IMR-90 (cell line): Measurements from ENCODE around the gene NELL1. TPM values are rescaled to one million over a fixed set of nuclear protein-coding genes. Genes with fewer than 3 reads are reported as not detected.

Experiments used
- ATAC-seq: fragments of 200-7000 bp; cut with Tn5 transposase; 2 replicates; pipeline ENCODE4 v1.9.1; 2020; ENCODE audit warnings: low read depth, mild to moderate bottlenecking, moderate library complexity
- BruUV-seq: library from RNA; stranded (reverse); fragments of 400-500 nt; replicated peaks from 2 replicates; lab custom pipeline; 2021; lab: Mats Ljungman, UMichigan
- CTCF ChIA-PET: fragments of 300-600 bp; formaldehyde crosslinking; extraction: SDS; loops from one replicate; lab custom pipeline; 2021; ENCODE audit warnings: antibody characterized with exemption; lab: Yijun Ruan, JAX
- POLR2A ChIA-PET: fragments of 300-600 bp; sonication (Branson Sonifier 250); formaldehyde crosslinking; loops from one replicate; lab custom pipeline; 2022; ENCODE audit warnings: antibody characterized with exemption; ENCODE audit not compliant: unreplicated experiment; lab: Charles Lee
- DNase-seq: peaks from one replicate; pipeline ENCODE4 v3.0.0; 2013
- H2AFZ ChIP-seq: replicated peaks from 2 replicates; pipeline ENCODE3; 2013; ENCODE audit warnings: low read length, mild to moderate bottlenecking; ENCODE audit not compliant: poor library complexity
- H2AK5ac ChIP-seq: 2 replicates; pipeline ENCODE4 v1.6.1; 2013; ENCODE audit warnings: low read depth, low read length, inconsistent platforms
- H2AK9ac ChIP-seq: replicated peaks from 2 replicates; pipeline ENCODE3; 2013; ENCODE audit warnings: mild to moderate bottlenecking, low read depth, low read length, moderate library complexity; ENCODE audit not compliant: poor library complexity
- H2BK120ac ChIP-seq: 2 replicates; pipeline ENCODE4 v1.6.1; 2013; ENCODE audit warnings: low read depth, low read length, inconsistent platforms
- H2BK15ac ChIP-seq: 3 replicates; pipeline ENCODE4 v1.6.1; 2013; ENCODE audit warnings: low read depth, low read length, inconsistent platforms
- H2BK20ac ChIP-seq: 2 replicates; pipeline ENCODE4 v1.6.1; 2013; ENCODE audit warnings: low read depth, mild to moderate bottlenecking, inconsistent platforms, low read length, moderate library complexity
- H2BK5ac ChIP-seq: 2 replicates; pipeline ENCODE4 v1.6.1; 2013; ENCODE audit warnings: mild to moderate bottlenecking, low read depth, low read length, inconsistent platforms; ENCODE audit not compliant: poor library complexity, severe bottlenecking
- H3K14ac ChIP-seq: replicated peaks from 2 replicates; pipeline ENCODE4 v1.6.1; 2013; ENCODE audit warnings: low read depth, low read length, inconsistent platforms
- H3K18ac ChIP-seq: 2 replicates; pipeline ENCODE4 v1.6.1; 2013; ENCODE audit warnings: low read depth, low read length, control low read depth
- H3K23ac ChIP-seq: 2 replicates; pipeline ENCODE4 v1.6.1; 2013; ENCODE audit warnings: low read depth, low read length, inconsistent platforms
- H3K27ac ChIP-seq: 2 replicates; pipeline ENCODE4 v1.5.1; 2013; ENCODE audit warnings: mild to moderate bottlenecking, control low read depth, low read length; ENCODE audit not compliant: insufficient read depth
- H3K27me3 ChIP-seq: 2 replicates; pipeline ENCODE4 v1.6.1; 2013; ENCODE audit warnings: low read length; ENCODE audit not compliant: control insufficient read depth, insufficient read depth
- H3K36me3 ChIP-seq: 2 replicates; pipeline ENCODE4 v1.6.1; 2013; ENCODE audit warnings: low read length, mixed read lengths; ENCODE audit not compliant: control insufficient read depth, insufficient read depth
- H3K4ac ChIP-seq: 2 replicates; pipeline ENCODE4 v1.6.1; 2013; ENCODE audit warnings: low read depth, low read length, inconsistent platforms
- H3K4me1 ChIP-seq: 2 replicates; pipeline ENCODE4 v1.6.1; 2013; ENCODE audit warnings: low read length, mixed read lengths; ENCODE audit not compliant: control insufficient read depth, insufficient read depth
- H3K4me2 ChIP-seq: 2 replicates; pipeline ENCODE4 v1.6.1; 2013; ENCODE audit warnings: low read depth, mild to moderate bottlenecking, control low read depth, low read length, moderate library complexity
- H3K4me3 ChIP-seq: 2 replicates; pipeline ENCODE4 v1.5.1; 2013; ENCODE audit warnings: low read depth, mild to moderate bottlenecking, control low read depth, low read length, moderate library complexity; ENCODE audit not compliant: insufficient read depth
- H3K56ac ChIP-seq: 2 replicates; pipeline ENCODE4 v1.6.1; 2013; ENCODE audit warnings: low read length, inconsistent platforms; ENCODE audit not compliant: insufficient read depth; ENCODE audit errors: extremely low read depth
- H3K79me1 ChIP-seq, 2 experiments: 2 replicates each; pipeline ENCODE4 v1.6.1; 2013; ENCODE audit warnings: low read length in 2 of 2, inconsistent platforms in 1 of 2, low read depth in 1 of 2
- H3K9ac ChIP-seq: 2 replicates; pipeline ENCODE4 v1.6.1; 2013; ENCODE audit warnings: low read depth, low read length, control low read depth
- H3K9me1 ChIP-seq: 2 replicates; pipeline ENCODE4 v1.6.1; 2013; ENCODE audit warnings: low read length, inconsistent platforms; ENCODE audit not compliant: insufficient read depth
- H3K9me3 ChIP-seq: 2 replicates; pipeline ENCODE4 v1.6.1; 2013; ENCODE audit warnings: low read length; ENCODE audit not compliant: control insufficient read depth, insufficient read depth
- H4K20me1 ChIP-seq: 2 replicates; pipeline ENCODE4 v1.6.1; 2013; ENCODE audit warnings: low read length, inconsistent platforms; ENCODE audit not compliant: insufficient read depth
- H4K5ac ChIP-seq: 2 replicates; pipeline ENCODE4 v1.6.1; 2013; ENCODE audit warnings: mild to moderate bottlenecking, low read depth, low read length, control low read depth
- H4K8ac ChIP-seq, 2 experiments: 2 replicates each; pipeline ENCODE4 v1.6.1; 2013; ENCODE audit warnings: low read depth in 2 of 2, low read length in 2 of 2, control low read depth in 1 of 2, inconsistent platforms in 1 of 2
- H4K91ac ChIP-seq: 2 replicates; pipeline ENCODE4 v1.6.1; 2013; ENCODE audit warnings: low read depth, low read length, inconsistent platforms; ENCODE audit not compliant: insufficient read depth
- CEBPB ChIP-seq: IDR thresholded peaks from 2 replicates; pipeline ENCODE4 v1.6.1; 2012; ENCODE audit warnings: low read depth, low read length, improper control_type of control experiment
- POLR2A ChIP-seq: IDR thresholded peaks from 2 replicates; pipeline ENCODE4 v1.6.1; 2012; ENCODE audit warnings: mild to moderate bottlenecking, low read depth, low read length
- WGBS, 2 experiments: methylation state at CpG; one replicate each; pipeline versions ENCODE4 v1.1.5 to v1.1.7; 2013; ENCODE audit warnings: missing lambda C conversion rate in 2 of 2; ENCODE audit not compliant: insufficient read length in 1 of 2; ENCODE audit errors: extremely low coverage in 2 of 2; 5-methylcytosine and 5-hydroxymethylcytosine counted together
- dilution Hi-C: fragments of 300-500 bp; cut with HindIII; formaldehyde crosslinking; loops from one replicate; pipeline ENCODE4 v1.14.3; 2018; ENCODE audit warnings: low sequenced_read_pairs; ENCODE audit not compliant: unreplicated experiment
- in situ Hi-C: fragments of 300-500 bp; cut with MboI; formaldehyde crosslinking; loops from 3 replicates; pipeline ENCODE4 v1.14.3; 2019; ENCODE audit warnings: low sequenced_read_pairs, inconsistent platforms, mixed read lengths
- intact Hi-C: fragments of 100-400 bp; cut with micrococcal nuclease; formaldehyde crosslinking; loops from 2 replicates; pipeline ENCODE4 v1.10.0; 2022
- polyA plus RNA-seq, 3 experiments: library from polyadenylated mRNA; depleted of rRNA; stranded (reverse); fragments of >200 nt; gene quantifications; 2 replicates each; pipeline ENCODE4 v1.2.3, GENCODE V29; 2012; ENCODE audit warnings: low replicate concordance in 1 of 3
- total RNA-seq: library from RNA; depleted of rRNA; stranded (reverse); fragments of >200 nt; gene quantifications from 2 replicates; pipeline ENCODE4 v1.2.3, GENCODE V29; 2012

Gene NELL1
- total and polyA plus RNA-seq, 2 of the 4 experiments (the other 2 are of a cell fraction), result not detected

DNA sequence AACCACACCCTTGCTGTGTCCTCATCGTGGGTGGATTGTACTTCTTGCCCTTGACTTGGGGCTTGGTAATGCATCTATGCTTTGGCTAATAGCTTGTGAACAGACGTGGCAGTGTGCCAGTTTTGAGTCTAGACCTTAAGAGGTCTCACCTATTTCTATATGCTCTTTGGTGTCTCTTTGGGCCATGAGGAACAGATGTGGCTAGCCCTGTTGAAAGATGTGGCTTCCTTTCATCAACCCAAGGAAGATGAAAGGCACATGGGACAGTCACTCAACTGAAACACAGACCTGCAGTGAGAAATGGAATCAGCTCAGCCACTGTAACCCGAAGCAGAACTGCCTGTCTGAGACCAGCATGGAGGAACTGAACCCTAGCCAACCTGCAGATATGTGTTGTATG is 7.9 kb upstream of the NELL1 start:
- dilution Hi-C loops, result no loop called here
- CTCF ChIA-PET, result no interaction called here
- no CpG with 5 or more reads among the region's 3 CpGs for WGBS, 2 experiments

More for the DNA sequence above, 7.9 kb upstream of the NELL1 start:
- Histone ChIP-seq H2BK5ac (no peak overlapping the region), H3K4me1 (no peaks in the 10 kb centered on the region), H2AK9ac (no peak overlapping the region), H2BK120ac (no peak overlapping the region), H3K4me2 (no peak overlapping the region), H2BK20ac (no peak overlapping the region), H3K9ac (no peak overlapping the region), H2BK15ac (no peak overlapping the region), H3K4ac (no peak overlapping the region), H3K27ac (no peak overlapping the region), H4K20me1 (no peaks in the 10 kb centered on the region), H4K91ac (no peak overlapping the region), H2AFZ (no peak overlapping the region), H3K23ac (no peak overlapping the region), H3K9me3 (no peaks in the 10 kb centered on the region), H2AK5ac (no peak overlapping the region), H3K27me3 (no peaks in the 10 kb centered on the region), H3K36me3 (no peaks in the 10 kb centered on the region), H3K14ac (no peak overlapping the region), H3K56ac (no peak overlapping the region), H4K5ac (no peak overlapping the region), H3K4me3 (no peak overlapping the region), H3K18ac (no peak overlapping the region), H3K79me1 (no peaks in the 10 kb centered on the region), H3K9me1 (no peaks in the 10 kb centered on the region), H4K8ac (no peak overlapping the region)
- ATAC-seq, result no peak
- in situ Hi-C loops (no loop called here), intact Hi-C loops (no loop called here)
- POLR2A ChIA-PET, result no interaction called here
- no peak for TF ChIP-seq CEBPB
- no peak for TF ChIP-seq POLR2A
- DNase-seq, result no peak
- no TSS peak for BruUV-seq
